GM18861 (cell line): ENCODE results near the gene CAMKMT.

Experiments
- ATAC-seq: cut with Tn5 transposase; IDR thresholded peaks from one replicate; pipeline ENCODE4 v1.9.1; 2021; ENCODE audit not compliant: unreplicated experiment

CAMKMT gene

GRCh38 chr2:44361330-44362206 is at the start of gene CAMKMT, which contains the start of gene PREPL:
Gene CAMKMT, plus strand, starts transcription at chr2:44361947.
Gene PREPL, minus strand, starts transcription at chr2:44361494. Its CDS starts 15,152 bp downstream, at chr2:44346342.
- peak; percentile 58 for ATAC-seq

- no peak for ATAC-seq
Observed at GRCh38 chr2:44314362-44314761, 47.4 kb upstream of the CAMKMT start.

- no peak for ATAC-seq
Observed at GRCh38 chr2:44315945-44316344, 45.8 kb upstream of the CAMKMT start.

GRCh38 chr2:44320832-44321231 is 40.9 kb upstream of the CAMKMT start:
- no peak for ATAC-seq

- ATAC-seq, result no peak
Observed at GRCh38 chr2:44321360-44321759, 40.4 kb upstream of the CAMKMT start.

- ATAC-seq, result no peak
Observed at GRCh38 chr2:44324971-44325426, 36.7 kb upstream of the CAMKMT start.

GRCh38 chr2:44325897-44326296 is 35.9 kb upstream of the CAMKMT start:
- ATAC-seq, result no peak

GRCh38 chr2:44326548-44327264 is 35.0 kb upstream of the CAMKMT start:
- ATAC-seq, result no peak

- no peak for ATAC-seq
Observed at GRCh38 chr2:44328750-44329149, 33.0 kb upstream of the CAMKMT start.

GRCh38 chr2:44329343-44329742 is 32.4 kb upstream of the CAMKMT start:
- ATAC-seq, result no peak

GRCh38 chr2:44330801-44331200 is 30.9 kb upstream of the CAMKMT start:
- no peak for ATAC-seq

GRCh38 chr2:44333994-44334393 is 27.8 kb upstream of the CAMKMT start:
- ATAC-seq, result no peak

GRCh38 chr2:44335806-44336538 is 25.8 kb upstream of the CAMKMT start:
- ATAC-seq, result no peak

GRCh38 chr2:44342854-44343253 is 18.9 kb upstream of the CAMKMT start:
- ATAC-seq, result no peak

GRCh38 chr2:44347526-44347925 is 14.2 kb upstream of the CAMKMT start:
- no peak for ATAC-seq

- no peak for ATAC-seq
Observed at GRCh38 chr2:44348400-44348799, 13.3 kb upstream of the CAMKMT start.

GRCh38 chr2:44349506-44349905 is 12.2 kb upstream of the CAMKMT start:
- ATAC-seq, result no peak

- no peak for ATAC-seq
Observed at GRCh38 chr2:44351088-44351487, 10.7 kb upstream of the CAMKMT start.

- ATAC-seq, result no peak
Observed at GRCh38 chr2:44351676-44352075, 10.1 kb upstream of the CAMKMT start.

- no peak for ATAC-seq
Observed at GRCh38 chr2:44352510-44352909, 9.2 kb upstream of the CAMKMT start.

- ATAC-seq, result no peak
Observed at GRCh38 chr2:44354761-44355160, 7.0 kb upstream of the CAMKMT start.
